ENCODE measurements around the gene PRDM12.

The PRDM12 gene

DNA sequence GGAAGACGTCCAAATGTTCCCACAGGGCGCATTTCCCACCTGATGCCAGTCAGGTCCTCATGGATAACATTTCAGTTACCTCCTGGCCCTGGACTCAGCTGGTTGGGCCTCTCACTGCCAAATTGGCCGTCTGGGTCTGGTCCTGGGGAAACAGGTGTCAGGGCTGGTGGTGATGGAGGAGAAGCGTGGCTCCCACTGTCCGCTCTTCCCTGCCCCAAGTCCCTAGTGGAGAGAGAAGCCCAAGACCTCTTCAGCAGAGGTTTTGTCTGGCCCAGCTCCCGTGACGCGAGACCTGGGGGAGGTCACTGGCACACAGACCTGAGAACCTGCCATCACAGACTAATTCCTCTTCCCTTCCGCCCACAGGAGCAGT, 27.8 kb upstream of the PRDM12 start:
- DNase-seq, result no peak

DNA sequence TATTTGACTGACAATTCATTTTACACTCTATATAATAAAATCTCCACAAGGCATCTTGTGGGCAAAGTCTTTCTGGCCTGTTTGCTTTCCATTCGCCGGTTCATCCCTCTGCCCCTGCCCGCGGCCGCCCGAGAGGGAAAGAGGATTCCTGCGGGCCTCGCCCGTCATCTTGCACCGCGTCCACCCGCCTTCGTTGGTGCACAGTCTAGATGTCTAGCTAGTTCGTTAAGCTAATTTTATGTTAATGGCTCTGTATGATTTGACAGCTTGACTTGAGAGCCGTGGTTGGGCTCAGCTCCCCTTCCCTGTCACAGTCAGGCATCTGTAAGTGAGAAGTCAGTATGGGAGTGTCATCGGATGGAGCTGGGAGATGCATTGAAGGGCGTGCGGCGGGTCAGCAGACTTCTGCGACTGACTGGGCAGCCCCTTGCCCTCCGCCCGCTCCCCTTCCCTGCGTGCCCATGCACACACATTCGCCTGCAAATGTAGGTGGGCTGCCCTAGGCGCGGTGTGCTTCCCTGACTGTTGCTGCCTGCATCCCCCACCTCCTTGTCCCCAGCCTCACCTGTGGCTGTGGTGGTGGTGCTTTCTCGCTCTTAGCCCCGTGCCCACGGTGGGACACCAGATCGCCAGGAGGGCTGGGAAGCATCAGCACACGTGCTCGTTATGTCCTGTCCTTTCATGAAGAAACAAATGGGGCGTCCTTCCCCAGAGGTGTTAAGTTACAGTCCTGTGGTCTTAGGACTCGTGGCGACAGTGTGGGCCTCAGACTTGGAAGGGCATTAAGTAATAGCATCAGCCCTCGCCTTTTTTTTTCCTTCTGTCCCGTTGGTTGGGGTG, 25.9 kb upstream of the PRDM12 start:
- no peak for DNase-seq

DNA sequence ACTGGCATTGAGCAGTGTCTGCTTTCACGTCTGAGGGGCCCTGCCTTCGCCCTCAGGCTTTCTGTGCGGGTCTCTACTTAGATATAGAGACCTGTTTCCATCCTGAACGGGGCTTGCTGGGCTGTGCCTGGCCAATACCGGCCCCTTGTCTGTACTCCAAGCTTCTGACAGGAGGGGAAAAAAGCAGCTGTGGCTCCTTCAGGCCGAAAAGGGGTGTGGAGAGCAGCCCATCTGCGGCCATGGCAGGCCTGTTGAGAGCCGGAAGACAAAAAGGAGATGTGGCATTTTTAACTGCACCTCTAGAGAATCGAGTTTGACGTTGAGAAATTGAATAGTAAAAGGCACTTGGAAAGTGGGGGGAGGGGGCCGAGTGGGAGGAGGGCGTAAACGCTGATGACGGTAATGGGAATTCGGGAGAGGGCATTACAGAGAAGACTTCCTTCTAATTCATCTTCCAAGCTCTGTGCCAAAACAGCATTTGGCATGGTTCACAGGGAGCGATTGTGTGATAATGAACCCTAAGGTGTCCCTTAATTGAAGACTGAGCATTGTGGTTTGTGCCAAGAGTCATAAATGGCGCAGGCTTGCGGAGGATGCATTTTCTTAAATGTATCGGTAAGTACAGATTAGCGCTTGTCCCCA, 25.1 kb upstream of the PRDM12 start:
- DNase-seq, result peak; percentile 52

DNA sequence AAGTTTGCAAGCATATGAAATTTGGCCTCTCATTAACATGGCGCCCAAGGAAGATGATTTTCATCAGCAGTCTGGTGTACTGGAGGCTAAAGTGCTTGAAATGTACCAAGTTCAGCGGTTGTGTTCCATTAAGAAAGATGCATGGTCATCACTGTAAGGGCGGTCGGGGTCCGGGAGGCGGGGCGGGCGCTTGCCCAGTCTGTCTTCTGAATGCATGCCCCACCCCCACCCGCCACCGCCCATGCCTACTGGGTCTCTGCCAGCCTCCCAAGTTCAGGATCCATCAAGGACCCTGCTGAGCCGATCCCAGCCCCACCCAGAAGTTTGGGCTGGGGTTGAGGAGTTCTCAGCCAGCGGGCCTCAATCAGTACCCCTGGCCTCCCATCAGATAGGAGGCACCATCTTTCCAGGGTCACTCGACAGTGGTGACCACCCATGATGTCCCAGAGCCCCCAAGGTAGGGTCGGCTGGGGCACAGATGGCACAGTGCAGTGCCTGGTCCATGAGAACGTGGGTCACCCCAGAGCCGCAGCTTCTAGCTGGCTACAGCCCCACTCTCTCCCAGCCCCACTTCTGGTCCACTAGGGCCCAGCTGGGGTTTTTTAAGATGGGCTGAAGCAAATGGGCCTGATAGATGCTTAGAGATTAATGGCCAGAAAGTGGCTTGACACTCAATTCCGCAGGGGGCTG, 24.4 kb upstream of the PRDM12 start:
- DNase-seq, result peak; percentile 52

DNA sequence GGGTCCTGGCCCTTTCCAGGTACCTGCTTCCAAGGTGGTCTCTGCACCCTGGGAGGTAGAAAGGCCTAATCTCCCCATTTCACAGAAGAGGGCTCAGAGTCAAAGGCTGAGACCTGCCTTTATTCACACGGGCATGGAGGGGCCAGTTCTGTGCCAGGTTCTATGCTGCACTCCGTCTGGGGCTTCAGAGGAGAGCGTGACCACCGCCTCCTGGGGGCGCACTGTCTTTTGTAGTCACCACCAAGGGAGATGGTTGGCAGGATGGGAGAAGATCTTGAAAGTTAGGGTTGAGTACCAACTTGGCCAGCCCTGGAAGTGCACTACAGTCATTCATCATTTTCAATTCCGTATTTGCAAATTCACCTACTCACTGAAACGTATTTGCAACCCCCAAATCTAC, 23.7 kb upstream of the PRDM12 start:
- DNase-seq, result no peak

DNA sequence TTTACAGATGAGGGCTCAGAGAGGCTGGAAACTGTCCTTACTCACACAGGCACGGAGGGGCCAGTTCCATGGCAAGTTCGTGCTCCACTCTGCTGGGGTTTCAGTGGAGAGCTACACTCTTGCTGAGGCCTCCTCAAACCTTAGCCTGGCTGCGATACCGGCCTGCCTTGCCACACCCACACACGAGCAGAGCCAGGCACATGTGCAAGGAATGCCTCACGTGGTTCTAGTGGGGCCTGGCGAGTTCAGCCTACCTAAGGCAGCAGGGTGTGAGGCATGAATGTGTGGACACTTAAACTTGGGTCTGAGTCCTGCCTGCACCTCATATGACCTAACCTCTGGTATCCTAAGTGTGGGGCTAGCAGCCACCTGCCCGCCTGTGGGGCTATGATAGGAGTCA, 21.5 kb upstream of the PRDM12 start:
- no peak for DNase-seq

DNA sequence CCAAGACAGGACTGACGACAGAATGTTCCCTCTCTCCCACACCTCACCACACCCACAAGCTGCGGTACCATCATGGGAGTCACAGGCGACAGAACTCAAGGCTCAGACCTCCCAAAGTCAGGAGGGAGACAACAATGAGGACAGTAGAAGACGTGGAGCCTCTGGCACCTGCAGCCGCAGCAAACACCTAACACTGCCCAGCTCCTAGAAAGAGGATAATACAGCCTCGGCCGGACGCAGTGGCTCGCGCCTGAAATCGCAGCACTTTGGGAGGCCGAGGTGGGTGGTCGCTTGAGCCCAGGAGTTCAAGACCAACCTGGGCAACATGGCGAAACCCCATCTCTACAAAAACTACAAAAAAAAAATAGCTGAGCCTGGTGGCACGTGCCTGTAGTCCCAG, 13.2 kb upstream of the PRDM12 start:
- DNase-seq, result no peak

DNA sequence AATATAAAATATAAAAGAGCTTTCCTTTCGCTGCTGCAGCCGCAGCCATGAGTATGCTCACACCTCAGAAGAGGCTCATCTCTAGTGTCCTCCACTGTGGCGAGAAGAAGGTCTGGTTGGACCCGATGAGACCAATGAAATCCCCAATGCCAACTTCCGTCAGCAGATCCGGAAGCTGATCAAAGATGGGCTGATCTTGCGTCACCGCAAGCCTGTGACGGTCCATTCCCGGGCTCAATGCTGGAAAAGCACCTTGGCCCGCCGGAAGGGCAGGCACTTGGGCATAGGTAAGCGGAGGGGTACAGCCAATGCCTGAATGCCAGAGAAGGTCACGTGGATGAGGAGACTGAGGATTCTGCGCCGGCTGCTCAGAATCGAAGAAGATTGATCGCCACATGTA, 12.6 kb upstream of the PRDM12 start:
- no peak for DNase-seq

DNA sequence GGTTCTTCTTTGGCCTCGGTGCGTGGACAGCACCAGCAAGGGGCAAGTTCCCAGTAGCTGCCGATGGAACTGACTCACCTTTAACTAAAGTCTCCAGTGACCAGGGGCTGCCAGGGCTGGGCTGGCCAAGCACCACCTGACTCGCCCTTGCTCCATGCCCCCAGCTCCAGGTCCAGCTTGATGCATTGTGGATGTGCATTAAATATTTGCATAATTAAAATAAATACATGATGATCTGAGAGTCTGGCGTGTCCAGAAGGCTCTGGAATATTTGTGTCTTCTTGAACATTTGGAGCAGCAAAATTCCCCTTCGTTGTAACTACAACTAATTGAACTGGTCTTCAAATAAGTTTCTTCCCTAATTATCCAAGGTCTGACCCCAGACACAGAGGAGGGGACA, 9.5 kb upstream of the PRDM12 start:
- no peak for DNase-seq

DNA sequence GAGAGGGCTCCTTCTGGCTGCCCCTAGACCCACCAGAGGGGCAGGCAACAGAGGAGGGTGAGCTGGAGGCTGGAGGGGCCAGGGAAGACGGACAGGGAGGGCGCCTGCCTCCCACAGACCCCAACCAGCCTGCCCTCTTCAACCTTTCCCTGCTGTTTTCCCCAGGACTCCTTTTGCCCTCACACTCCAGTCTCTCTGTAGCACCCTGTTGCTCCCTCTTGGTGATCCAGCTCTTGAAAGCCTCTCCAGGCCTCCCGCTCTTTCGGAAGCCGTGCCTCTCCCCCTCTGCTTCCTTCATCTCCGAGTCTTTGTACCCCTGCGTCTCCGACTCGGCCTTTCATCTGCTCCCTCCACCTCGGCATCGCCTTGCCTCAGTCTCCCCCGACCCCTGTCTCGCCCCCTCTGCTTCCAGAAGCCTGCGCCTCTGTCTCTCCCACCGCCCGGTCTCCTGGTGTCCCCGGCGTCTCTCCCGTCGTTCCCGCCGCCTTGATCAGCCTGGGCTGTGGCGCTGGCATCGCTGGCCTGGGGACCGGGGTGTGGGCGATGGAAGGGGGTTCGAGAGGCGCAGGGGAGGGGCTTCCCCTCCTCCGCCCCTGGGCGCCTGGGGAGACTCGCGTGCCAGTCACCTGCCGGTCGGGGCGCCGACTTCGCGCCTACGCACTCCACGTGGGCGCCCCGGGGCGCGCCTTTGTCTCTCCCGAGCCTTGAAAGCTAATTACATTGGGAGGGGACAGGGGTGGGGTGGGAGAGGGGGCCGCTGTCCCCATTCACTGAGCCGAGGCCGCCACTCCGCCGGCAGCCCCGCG, 5.3 kb upstream of the PRDM12 start:
- no peak for DNase-seq

DNA sequence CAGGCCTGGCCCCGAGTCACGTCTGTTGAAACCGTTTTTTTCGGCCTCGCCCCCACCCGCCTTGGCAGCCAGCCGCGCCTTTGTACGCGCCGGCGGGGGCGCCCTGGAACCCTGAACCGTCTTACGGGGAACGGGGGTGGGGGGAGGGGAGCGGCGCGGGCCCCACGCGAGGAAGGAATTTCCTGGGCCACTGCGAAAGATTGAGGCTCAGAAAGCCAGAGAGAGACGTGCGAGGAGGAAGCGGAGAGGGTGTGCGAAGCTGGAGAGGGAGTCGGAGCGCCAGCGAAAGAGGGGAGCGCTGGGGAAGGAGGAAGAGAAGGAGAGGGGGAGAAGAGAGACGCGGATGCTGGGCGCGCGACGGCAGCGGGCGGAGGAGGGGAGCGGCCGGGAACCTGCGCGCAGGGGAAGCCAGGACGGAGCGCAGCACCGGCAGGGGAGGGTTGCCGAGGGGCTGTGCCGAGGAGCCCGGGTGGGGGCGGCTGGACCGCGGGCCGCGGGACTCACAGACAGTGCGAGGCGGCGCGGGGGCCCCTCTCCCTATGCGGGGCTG, 4.6 kb upstream of the PRDM12 start:
- DNase-seq, result no peak

DNA sequence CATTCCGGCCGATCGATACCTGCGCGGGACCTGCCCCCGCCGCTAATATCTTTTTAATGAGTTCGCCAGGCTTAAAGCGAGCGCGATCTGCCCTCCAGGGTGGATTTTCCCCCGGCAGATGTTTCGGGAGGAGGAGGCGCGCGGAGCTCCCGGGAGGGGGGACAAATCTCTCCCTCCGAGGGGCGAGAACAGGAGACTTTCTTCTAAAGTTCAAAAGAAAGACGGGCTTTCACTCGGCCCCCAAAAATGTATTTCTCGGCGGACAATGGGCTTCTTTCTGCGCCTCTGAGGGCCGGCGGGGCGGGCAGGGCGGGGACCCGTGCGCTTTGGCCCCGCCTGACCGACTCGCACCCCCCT, 4.1 kb upstream of the PRDM12 start:
- DNase-seq, result no peak

DNA sequence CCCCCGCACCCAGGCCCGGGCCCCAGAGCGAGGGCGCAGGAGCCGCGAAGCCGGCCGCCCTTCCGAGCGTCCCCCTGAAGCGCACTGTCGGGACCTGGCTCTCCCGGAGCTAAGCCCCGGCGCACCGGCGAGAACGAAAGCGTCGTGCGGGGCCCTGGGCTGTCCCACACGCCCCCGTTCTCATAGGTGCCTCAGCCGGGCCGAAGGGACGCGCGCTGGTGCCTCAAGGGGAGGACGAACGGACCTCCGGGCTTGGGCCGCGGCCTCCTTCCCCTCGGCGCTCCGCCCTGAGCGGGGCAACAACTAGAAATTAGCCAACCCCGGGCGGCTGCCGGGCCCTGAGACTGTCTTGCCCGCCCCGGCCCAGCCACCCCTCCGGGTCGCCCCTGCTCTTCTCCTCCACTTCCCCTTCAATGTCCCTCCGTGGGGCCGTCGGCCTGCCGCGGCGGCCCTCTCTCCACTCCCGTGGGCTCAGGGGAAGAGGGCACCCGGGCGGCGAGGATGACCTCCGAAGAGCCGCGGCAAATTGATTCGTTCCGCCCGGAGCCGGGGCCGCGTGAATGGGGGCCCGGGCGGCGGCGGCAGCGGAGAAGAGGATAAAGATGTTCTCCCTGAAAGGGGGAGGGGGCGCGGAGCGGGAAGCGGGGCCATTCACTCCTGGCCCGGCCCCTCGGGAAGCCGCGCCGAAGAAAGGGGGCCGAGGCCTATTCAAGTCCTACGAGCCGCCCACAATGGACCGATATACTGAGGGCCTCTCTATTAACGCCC, 3.5 kb upstream of the PRDM12 start:
- DNase-seq, result no peak

DNA sequence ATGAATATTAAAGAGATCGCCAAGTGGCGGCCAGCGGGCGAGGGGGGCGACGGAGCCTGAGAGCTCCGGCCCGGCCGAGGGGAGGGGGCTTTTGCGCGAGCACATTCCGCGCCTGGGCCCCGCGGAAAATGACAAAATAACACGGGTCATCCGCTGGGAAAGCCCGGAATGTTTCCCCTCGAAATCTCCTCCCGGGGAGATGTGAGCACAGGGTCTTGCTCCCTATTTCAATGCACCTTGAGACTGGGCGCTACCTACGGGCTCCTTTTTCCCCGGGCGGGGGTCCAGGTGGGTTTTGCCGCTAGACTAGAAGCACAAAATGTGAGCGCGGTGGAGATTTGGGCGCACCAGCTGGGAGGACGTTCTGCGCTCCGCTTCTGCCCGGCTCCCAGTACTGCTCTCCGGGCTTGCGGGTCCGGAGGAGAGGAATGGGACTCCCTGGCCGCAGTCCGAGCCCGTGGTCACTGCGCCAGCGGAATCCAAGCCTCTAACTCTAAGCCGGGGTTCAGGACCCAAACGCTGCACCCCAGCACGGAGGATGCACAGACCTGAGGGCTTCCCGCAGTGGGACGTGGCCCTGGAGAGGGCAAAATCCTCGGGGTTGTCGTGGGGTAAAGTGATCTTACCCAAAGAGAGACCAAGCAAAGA, 2.8 kb upstream of the PRDM12 start:
- no peak for DNase-seq

DNA sequence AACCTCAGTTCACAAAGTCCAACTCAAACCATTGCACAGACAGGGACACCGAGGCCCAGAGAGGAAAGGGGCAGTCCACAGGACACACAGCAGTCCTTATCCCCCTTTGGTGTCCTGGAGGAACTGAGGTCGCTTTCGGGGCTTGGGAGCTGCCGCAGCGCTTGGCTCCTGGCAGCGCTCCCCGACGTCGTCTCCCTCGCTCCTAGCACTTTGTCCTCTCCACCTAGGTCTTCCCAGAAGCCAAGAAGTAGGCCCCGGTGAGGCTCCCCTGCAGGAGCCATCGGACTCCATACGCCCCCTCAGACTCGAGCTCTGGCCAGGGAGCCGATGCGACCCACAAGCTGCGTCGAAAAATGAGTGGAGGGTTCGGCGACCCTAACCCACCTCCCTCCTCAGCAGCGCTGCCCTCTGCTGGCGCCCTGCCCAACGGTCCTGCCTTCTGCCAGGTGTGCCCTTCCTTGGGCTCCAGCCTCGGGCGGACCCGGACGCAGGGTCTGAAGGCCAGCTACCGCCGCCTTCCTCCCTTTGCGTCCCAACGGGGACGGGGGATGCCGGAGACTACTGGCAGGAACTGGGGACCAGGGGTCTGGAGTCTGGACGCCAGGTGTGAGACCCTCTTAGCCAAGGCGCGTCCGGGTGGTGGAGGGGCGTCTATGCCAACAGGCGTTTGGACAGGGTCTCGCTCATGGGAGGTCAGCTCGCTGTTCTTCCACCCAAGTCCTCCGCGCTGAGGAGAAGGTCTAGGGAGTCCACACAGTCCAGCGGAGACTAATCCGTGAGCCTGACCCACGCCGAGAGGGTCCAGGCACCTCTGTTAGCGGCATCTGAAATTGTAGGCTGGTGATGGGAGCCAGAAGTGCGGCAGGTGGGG, 2.1 kb upstream of the PRDM12 start:
- no peak for DNase-seq

DNA sequence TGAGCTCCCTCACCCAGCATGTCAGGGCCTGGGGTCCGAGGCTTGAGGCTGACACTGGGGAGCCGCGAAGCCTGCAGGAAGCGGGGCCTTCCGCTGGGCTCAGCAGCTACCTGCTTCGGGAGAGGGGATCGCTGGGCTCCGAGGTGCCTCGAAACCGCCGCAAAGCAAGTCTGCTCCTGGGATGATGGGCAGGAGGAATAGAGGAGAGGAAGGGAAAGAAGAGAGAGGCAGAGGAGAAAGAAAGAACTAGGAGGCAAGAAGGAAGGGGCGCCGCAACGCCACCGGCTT, 1.5 kb upstream of the PRDM12 start:
- no peak for DNase-seq

DNA sequence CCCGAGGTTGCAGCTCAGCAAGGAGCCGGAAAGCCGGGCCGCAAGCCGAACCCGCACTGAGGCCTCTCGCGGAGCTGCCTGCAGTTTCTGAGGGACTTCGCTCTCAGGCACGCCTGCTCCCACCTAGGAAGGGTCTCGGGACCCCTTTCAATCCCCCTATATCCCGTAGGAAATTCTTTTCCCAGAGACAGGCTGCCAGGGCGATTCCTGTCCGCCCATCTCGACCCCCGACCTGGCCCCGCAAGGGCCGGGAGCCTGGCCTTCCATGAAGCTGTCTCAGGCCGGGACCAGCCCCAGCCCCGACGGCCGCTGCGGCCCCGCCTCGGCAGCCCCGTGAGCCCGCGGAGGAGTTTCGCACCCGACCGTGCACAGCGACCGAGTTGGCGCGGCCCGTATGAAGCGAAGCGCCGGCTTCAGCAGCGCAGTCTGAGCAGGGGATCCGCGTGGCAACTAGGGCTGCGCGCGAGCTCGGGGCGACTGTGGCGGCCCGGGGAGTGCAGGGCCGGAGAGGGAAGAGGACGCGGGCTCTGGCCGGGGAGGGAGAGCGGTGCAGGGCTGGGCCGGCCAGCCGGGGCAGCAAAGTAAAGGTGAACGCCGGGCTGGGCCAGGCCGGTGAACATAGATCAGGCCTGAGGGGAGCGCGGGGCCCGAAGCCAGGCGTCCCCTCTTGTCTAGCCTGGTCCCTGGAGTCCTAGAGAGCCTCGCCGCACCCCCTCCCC, 977 bp upstream of the PRDM12 start:
- DNase-seq, result no peak

DNA sequence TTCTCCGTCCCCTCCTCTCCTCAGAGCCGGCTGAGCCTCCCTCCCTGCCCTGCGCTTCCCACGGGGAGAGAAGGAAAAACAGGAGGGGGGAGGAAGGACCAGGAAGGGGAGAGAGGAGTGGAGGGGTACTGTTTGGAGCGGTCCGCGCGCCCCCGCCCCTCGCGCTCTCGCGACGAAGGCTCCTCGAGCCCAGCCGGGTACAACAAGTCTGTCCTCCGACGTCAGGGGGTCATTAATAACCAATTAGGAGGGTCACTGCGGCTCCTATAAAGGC, 480 bp upstream of the PRDM12 start:
- DNase-seq, result no peak

DNA sequence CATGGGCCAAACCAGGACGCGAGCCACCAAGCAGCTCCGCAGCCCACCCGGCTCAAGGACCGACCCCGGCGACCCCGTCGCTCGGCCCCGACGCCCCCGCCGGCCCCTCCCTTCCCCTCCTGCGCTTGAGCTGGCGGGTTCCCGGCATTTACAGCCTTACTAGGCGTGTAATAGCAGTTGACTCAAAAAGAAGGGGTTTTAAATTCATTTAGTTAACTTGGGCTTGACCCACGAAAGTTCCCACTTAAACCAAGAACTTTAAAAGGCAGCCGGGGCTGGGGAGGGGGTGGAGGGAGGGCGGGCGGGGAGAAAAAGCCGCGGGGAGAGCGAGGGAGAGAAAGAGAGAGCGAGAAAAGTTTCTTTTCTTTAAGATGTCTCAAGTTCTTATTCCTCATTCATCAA, 636 bp downstream of the PRDM12 start:
- DNase-seq, result no peak
